SK-N-SH (cell line): Measurements from ENCODE around the gene LDLR. TPM values are rescaled to one million over a fixed set of nuclear protein-coding genes. Genes with fewer than 3 reads are reported as not detected.

Experiments used
- CTCF ChIA-PET: fragments of 300-600, 350-600 bp; formaldehyde crosslinking; extraction: SDS; loops from one replicate; lab custom pipeline; 2021; lab: Yijun Ruan, JAX
- POLR2A ChIA-PET: fragments of 350-600 bp; sonication (Branson Sonifier 250); formaldehyde crosslinking; extraction: SDS; loops from one replicate; lab custom pipeline; 2020; ENCODE audit warnings: antibody characterized with exemption, inconsistent platforms; lab: Yijun Ruan, JAX
- DNase-seq: peaks from one replicate; pipeline ENCODE4 v3.0.0; 2012
- H2AFZ ChIP-seq: fragments of 200-600 bp; sonication (generic); 2 replicates; pipeline ENCODE4 v1.8.1; 2016; ENCODE audit warnings: antibody characterized with exemption, mild to moderate bottlenecking, low read depth
- H3F3A ChIP-seq: fragments of 200-600 bp; sonication (generic); replicated peaks from 2 replicates; pipeline ENCODE3; 2016; ENCODE audit warnings: antibody characterized with exemption, mild to moderate bottlenecking; ENCODE audit not compliant: insufficient read depth
- H3K27ac ChIP-seq, 2 experiments: fragments of 200-500 bp in 1 of 2; fragments of 200-600 bp in 1 of 2; sonication (Bioruptor generic) in 1 of 2; sonication (generic), shearing (Covaris generic) in 1 of 2; 2 replicates each; pipeline versions ENCODE4 v1.5.1 to v1.6.1; 2014 to 2016; ENCODE audit warnings: low read depth in 2 of 2, inconsistent platforms in 1 of 2, low read length in 1 of 2, mild to moderate bottlenecking in 1 of 2, mixed read lengths in 1 of 2
- H3K27me3 ChIP-seq: fragments of 200-600 bp; sonication (generic), shearing (Covaris generic); 2 replicates; pipeline ENCODE4 v1.6.1; 2016; ENCODE audit warnings: mixed run types; ENCODE audit not compliant: insufficient read depth
- H3K36me3 ChIP-seq, 2 experiments: fragments of 200-500 bp in 1 of 2; fragments of 200-600 bp in 1 of 2; sonication (Bioruptor generic) in 1 of 2; sonication (generic) in 1 of 2; replicated peaks in 1 of 2; 2 replicates each; pipeline versions ENCODE3 to v1.5.1; 2014 to 2016; ENCODE audit warnings: low read length in 1 of 2, mild to moderate bottlenecking in 1 of 2; ENCODE audit not compliant: insufficient read depth in 2 of 2, control insufficient read depth in 1 of 2
- H3K4me1 ChIP-seq, 2 experiments: fragments of 200-500 bp in 1 of 2; fragments of 200-600 bp in 1 of 2; sonication (Bioruptor generic) in 1 of 2; sonication (generic), shearing (Covaris generic) in 1 of 2; 2 replicates each; pipeline versions ENCODE4 v1.5.1 to v1.6.1; 2014 to 2016; ENCODE audit warnings: low read depth in 1 of 2, low read length in 1 of 2, mixed run types in 1 of 2; ENCODE audit not compliant: insufficient read depth in 2 of 2, control insufficient read depth in 1 of 2
- H3K4me2 ChIP-seq: fragments of 200-600 bp; sonication (generic), shearing (Covaris generic); 2 replicates; pipeline ENCODE4 v1.6.1; 2017; ENCODE audit warnings: mixed run types
- H3K4me3 ChIP-seq, 2 experiments: fragments of 200-500 bp in 1 of 2; fragments of 200-600 bp in 1 of 2; sonication (Bioruptor generic) in 1 of 2; sonication (generic), shearing (Covaris generic) in 1 of 2; 2 replicates each; pipeline versions ENCODE4 v1.5.1 to v1.8.1; 2014 to 2016; ENCODE audit warnings: low read depth in 2 of 2, inconsistent platforms in 1 of 2, low read length in 1 of 2, mild to moderate bottlenecking in 1 of 2, mixed read lengths in 1 of 2, moderate library complexity in 1 of 2
- H3K79me2 ChIP-seq: fragments of 200-600 bp; sonication (generic); 2 replicates; pipeline ENCODE4 v1.8.1; 2017; ENCODE audit warnings: mild to moderate bottlenecking; ENCODE audit not compliant: insufficient read depth
- H3K9ac ChIP-seq: fragments of 200-600 bp; sonication (generic); 2 replicates; pipeline ENCODE4 v1.6.1; 2017; ENCODE audit warnings: mixed run types
- H3K9me2 ChIP-seq: fragments of 200-600 bp; sonication (generic); 2 replicates; pipeline ENCODE4 v1.6.1; 2017; ENCODE audit warnings: mixed run types
- H3K9me3 ChIP-seq: fragments of 200-600 bp; sonication (generic); 2 replicates; pipeline ENCODE4 v1.6.1; 2017; ENCODE audit warnings: mixed run types, mild to moderate bottlenecking, moderate library complexity
- H4K20me1 ChIP-seq: fragments of 200-600 bp; sonication (generic); 2 replicates; pipeline ENCODE4 v1.6.1; 2017; ENCODE audit warnings: mild to moderate bottlenecking, mixed run types; ENCODE audit not compliant: insufficient read depth
- CHD2 ChIP-seq: fragments of 150-350 bp; IDR thresholded peaks from 2 replicates; pipeline ENCODE4 v1.6.1; 2018; ENCODE audit warnings: low read length; ENCODE audit not compliant: partially characterized antibody
- ELF1 ChIP-seq: IDR thresholded peaks from 2 replicates; pipeline ENCODE4 v1.4.0; 2012
- EP300 ChIP-seq, 2 experiments: IDR thresholded peaks; 2 replicates each; pipeline versions ENCODE4 v1.4.0 to v1.6.1; 2012; ENCODE audit warnings: borderline replicate concordance in 1 of 2, low read depth in 1 of 2, low read length in 1 of 2
- EZH2phosphoT487 ChIP-seq: fragments of 200-600 bp; sonication (generic); IDR thresholded peaks from 2 replicates; pipeline ENCODE4 v1.6.1; 2017; ENCODE audit warnings: low read depth, mixed run types, mild to moderate bottlenecking, antibody characterized with exemption, moderate library complexity, borderline replicate concordance
- FOXJ3 ChIP-seq: sonication (generic); formaldehyde crosslinking; IDR thresholded peaks from 2 replicates; pipeline ENCODE4 v1.5.1; 2020; ENCODE audit warnings: mild to moderate bottlenecking, missing genetic modification reagents
- FOXM1 ChIP-seq: IDR thresholded peaks from 2 replicates; pipeline ENCODE4 v1.4.0; 2012; ENCODE audit warnings: low read depth, mild to moderate bottlenecking
- JUND ChIP-seq: IDR thresholded peaks from 2 replicates; pipeline ENCODE4 v1.4.0; 2012
- MXI1 ChIP-seq: IDR thresholded peaks from 2 replicates; pipeline ENCODE4 v1.6.1; 2012; ENCODE audit warnings: mild to moderate bottlenecking, low read depth, low read length, improper control_type of control experiment
- NFIC ChIP-seq: IDR thresholded peaks from 2 replicates; pipeline ENCODE4 v1.4.0; 2012; ENCODE audit warnings: borderline replicate concordance
- POLR2AphosphoS5 ChIP-seq: IDR thresholded peaks from 2 replicates; pipeline ENCODE4 v1.6.1; 2012; ENCODE audit warnings: low read depth, low read length
- RCOR1 ChIP-seq: fragments of 150-350 bp; IDR thresholded peaks from 2 replicates; pipeline ENCODE4 v1.6.1; 2017; ENCODE audit warnings: antibody characterized with exemption, low read length
- RFX5 ChIP-seq: IDR thresholded peaks from 2 replicates; pipeline ENCODE4 v1.6.1; 2012; ENCODE audit warnings: mild to moderate bottlenecking, improper control_type of control experiment, low read length
- SIN3A ChIP-seq: IDR thresholded peaks from 2 replicates; pipeline ENCODE4 v1.6.1; 2012; ENCODE audit warnings: low read depth, mild to moderate bottlenecking, low read length, moderate library complexity, borderline replicate concordance
- TAF1 ChIP-seq: IDR thresholded peaks from 2 replicates; pipeline ENCODE4 v1.6.1; 2012; ENCODE audit warnings: low read depth, mild to moderate bottlenecking, low read length, moderate library complexity, borderline replicate concordance
- TCF12 ChIP-seq: IDR thresholded peaks from 2 replicates; pipeline ENCODE4 v1.4.0; 2012
- TEAD4 ChIP-seq: IDR thresholded peaks from 2 replicates; pipeline ENCODE4 v1.4.0; 2012; ENCODE audit warnings: mild to moderate bottlenecking, borderline replicate concordance; ENCODE audit not compliant: insufficient read depth
- YY1 ChIP-seq: IDR thresholded peaks from 2 replicates; pipeline ENCODE4 v1.4.0; 2012; ENCODE audit warnings: low read depth, mild to moderate bottlenecking
- WGBS: methylation state at CpG from one replicate; pipeline ENCODE4 v1.1.6; 2017; ENCODE audit warnings: low lambda C conversion rate; 5-methylcytosine and 5-hydroxymethylcytosine counted together
- polyA plus RNA-seq, 3 experiments: library from polyadenylated mRNA; depleted of rRNA; stranded (reverse); fragments of >200 nt; gene quantifications; 2 replicates each; pipeline ENCODE4 v1.2.3, GENCODE V29; 2012
- TF ChIP-seq, protein P1 (sequence below): fragments of 200-600 bp; sonication (generic); IDR thresholded peaks from 2 replicates; pipeline ENCODE4 v1.6.1; 2017; ENCODE audit warnings: antibody characterized with exemption, mild to moderate bottlenecking, moderate library complexity
- TF ChIP-seq, protein P2 (sequence below): IDR thresholded peaks from 2 replicates; pipeline ENCODE4; 2012
- TF ChIP-seq, protein P3 (sequence below): IDR thresholded peaks from 2 replicates; pipeline ENCODE4 v1.4.0; 2012; ENCODE audit warnings: low read depth, borderline replicate concordance

LDLR gene
- polyA plus RNA-seq, 1 of the 3 experiments (the other 2 are of a cell fraction) = 25.1 TPM

DNA sequence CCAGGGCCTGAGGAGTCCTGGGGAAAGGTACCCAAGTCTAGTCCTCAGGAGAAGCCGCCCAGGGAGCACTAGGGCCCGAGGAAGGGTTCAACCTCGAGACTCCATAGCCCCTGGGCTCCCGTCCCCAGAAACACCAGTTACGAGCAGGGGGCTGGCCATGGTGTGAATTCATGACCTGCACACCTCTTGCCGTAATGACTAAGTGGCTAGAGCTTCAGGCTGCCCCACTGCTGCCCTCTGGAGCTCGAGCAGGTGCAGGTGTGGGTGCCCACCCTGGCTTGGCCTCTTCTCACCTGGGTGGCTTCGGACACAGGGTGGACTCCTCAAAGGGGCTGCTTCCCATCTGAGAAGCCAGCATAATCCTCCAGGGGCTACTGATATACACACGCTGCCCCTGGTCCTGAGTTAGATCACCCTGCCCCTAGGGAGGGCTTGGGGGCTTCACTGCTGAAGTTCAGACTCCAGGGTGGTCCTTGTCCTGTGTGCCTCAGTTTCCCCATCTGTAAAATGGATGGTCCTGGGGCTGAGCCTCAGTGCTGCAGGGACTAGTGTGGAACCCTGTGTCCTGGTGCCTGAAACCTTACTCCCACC, 52.8 kb downstream of the LDLR start:
- Histone ChIP-seq H3K27ac (peak overlapping the region; percentile 68 to 100), H4K20me1 (no peaks in the 10 kb centered on the region), H3F3A (peaks cover 35% of the 10 kb centered on the region), H2AFZ (no peak overlapping the region), H3K4me3 (no peak overlapping the region), H3K79me2 (no peaks in the 10 kb centered on the region), H3K4me2 (peak overlapping the region; percentile 92; the same call in 1 of the 2 replicates), H3K4me1 (peaks cover 34% of the 10 kb centered on the region in 2 experiments; a peak in 3 of 4 replicates), H3K9ac (peak overlapping the region; percentile 19; the same call in 1 of the 2 replicates), H3K36me3 (peaks cover 0 to 4% of the 10 kb centered on the region in 2 experiments), H3K9me2 (no peaks in the 10 kb centered on the region), H3K9me3 (no peaks in the 10 kb centered on the region), H3K27me3 (no peaks in the 10 kb centered on the region)
- 40% methylated on average over 1 of the region's 9 CpGs for WGBS
- DNase-seq = no peak
- ChIA-PET CTCF (interaction anchor here (1.1 to 1.5 kb wide), 3 partner anchors 22 to 205 kb away, joined by 3 to 4 read pairs (median 4); no protein-coding TSS in a partner anchor), POLR2A (no interaction called here)
- TF ChIP-seq POLR2AphosphoS5 (no peak), JUND (no peak)
- TF ChIP-seq, protein P1, sequence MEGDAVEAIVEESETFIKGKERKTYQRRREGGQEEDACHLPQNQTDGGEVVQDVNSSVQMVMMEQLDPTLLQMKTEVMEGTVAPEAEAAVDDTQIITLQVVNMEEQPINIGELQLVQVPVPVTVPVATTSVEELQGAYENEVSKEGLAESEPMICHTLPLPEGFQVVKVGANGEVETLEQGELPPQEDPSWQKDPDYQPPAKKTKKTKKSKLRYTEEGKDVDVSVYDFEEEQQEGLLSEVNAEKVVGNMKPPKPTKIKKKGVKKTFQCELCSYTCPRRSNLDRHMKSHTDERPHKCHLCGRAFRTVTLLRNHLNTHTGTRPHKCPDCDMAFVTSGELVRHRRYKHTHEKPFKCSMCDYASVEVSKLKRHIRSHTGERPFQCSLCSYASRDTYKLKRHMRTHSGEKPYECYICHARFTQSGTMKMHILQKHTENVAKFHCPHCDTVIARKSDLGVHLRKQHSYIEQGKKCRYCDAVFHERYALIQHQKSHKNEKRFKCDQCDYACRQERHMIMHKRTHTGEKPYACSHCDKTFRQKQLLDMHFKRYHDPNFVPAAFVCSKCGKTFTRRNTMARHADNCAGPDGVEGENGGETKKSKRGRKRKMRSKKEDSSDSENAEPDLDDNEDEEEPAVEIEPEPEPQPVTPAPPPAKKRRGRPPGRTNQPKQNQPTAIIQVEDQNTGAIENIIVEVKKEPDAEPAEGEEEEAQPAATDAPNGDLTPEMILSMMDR = peak; percentile 20

DNA sequence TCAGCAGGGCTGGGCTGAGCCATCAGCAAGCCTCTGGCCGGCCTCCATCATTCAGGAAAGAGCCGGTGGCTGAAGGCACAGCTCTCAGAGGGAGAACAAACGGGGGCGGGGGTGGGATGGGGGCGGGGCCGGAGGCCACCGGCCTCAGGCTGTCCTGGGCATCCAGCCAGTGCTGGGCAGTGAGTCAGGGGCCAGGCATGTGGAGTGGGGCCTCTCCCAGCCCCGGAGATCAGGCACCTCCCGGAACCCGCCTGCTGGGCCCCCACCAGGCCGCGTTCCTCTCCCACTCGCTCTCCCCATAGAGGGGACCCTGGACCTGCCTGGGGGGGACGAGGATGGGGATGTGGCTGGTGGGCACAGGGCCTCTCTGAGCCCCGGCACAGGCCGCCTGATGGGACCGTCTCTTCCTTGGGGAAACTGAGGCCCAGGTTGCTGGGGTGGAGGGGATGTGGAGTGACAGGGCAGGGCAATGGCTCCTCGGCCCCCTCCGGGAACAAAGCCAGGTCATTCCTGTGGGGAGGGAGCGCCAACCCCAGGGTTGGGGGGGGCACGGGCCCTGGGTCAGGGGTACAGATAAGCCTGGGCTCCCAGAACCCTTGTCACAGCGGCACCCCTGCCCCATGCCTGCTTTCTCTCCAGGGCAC, 53.4 kb downstream of the LDLR start:
- peaks cover 37% of the 10 kb centered on the region for H3F3A ChIP-seq
- no peaks in the 10 kb centered on the region for H3K9me3 ChIP-seq
- DNase-seq = peak; percentile 89
- ChIA-PET POLR2A (interaction anchor here (1.5 kb wide), 1 partner anchor 47 kb away, joined by 3 read pairs; no protein-coding TSS in a partner anchor), CTCF (interaction anchor here (1.1 to 2.0 kb wide), 5 partner anchors 13 to 206 kb away, joined by 3 to 10 read pairs (median 4); no protein-coding TSS in a partner anchor)
- peak overlapping the region; percentile 83 to 100 for H3K27ac ChIP-seq
- H3K27me3 ChIP-seq = no peaks in the 10 kb centered on the region
- no peak overlapping the region for H2AFZ ChIP-seq
- no peaks in the 10 kb centered on the region for H4K20me1 ChIP-seq
- H3K9me2 ChIP-seq = no peaks in the 10 kb centered on the region
- peaks cover 0 to 4% of the 10 kb centered on the region in 2 experiments for H3K36me3 ChIP-seq
- WGBS = 0% methylated on average over 4 of the region's 22 CpGs
- H3K4me2 ChIP-seq = peak overlapping the region; percentile 92
- peak overlapping the region; percentile 6 to 50; a peak in 3 of 4 replicates for H3K4me3 ChIP-seq
- H3K79me2 ChIP-seq = no peaks in the 10 kb centered on the region
- peak overlapping the region; percentile 95 for H3K9ac ChIP-seq
- peaks cover 32 to 34% of the 10 kb centered on the region in 2 experiments; a peak in 3 of 4 replicates for H3K4me1 ChIP-seq
- TF ChIP-seq FOXM1 (no peak), JUND (peak; percentile 79), TAF1 (peak; percentile 50; the same call in 1 of the 2 replicates), TEAD4 (peak; percentile 93), NFIC (peak; percentile 94), FOXJ3 (CRISPR knock-in tag) (no peak), EZH2phosphoT487 (no peak), EP300 (IDR thresholded peaks at IDR 0.05; ENCODE audit: borderline replicate concordance in 1 of 2, low read depth in 1 of 2, low read length in 1 of 2) (peak in 1 of 2 experiments; percentile 74; a peak in 2 of 4 replicates), YY1 (no peak; the same call in 1 of the 2 replicates), RFX5 (no peak), RCOR1 (peak; percentile 49; the same call in 1 of the 2 replicates), SIN3A (peak; percentile 71; the same call in 1 of the 2 replicates), ELF1 (0 out of 2 replicates have a peak, but pooled peaks have one; percentile 23), TCF12 (peak; percentile 69), CHD2 (peak; percentile 62), MXI1 (no peak)
- TF ChIP-seq, protein P1 = no peak
- TF ChIP-seq, protein P2, sequence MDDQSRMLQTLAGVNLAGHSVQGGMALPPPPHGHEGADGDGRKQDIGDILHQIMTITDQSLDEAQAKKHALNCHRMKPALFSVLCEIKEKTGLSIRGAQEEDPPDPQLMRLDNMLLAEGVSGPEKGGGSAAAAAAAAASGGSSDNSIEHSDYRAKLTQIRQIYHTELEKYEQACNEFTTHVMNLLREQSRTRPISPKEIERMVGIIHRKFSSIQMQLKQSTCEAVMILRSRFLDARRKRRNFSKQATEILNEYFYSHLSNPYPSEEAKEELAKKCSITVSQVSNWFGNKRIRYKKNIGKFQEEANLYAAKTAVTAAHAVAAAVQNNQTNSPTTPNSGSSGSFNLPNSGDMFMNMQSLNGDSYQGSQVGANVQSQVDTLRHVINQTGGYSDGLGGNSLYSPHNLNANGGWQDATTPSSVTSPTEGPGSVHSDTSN = peak; percentile 34; the same call in 1 of the 2 replicates
- TF ChIP-seq, protein P3, sequence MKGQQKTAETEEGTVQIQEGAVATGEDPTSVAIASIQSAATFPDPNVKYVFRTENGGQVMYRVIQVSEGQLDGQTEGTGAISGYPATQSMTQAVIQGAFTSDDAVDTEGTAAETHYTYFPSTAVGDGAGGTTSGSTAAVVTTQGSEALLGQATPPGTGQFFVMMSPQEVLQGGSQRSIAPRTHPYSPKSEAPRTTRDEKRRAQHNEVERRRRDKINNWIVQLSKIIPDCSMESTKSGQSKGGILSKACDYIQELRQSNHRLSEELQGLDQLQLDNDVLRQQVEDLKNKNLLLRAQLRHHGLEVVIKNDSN = no peak
